Stimulated activated CD4-positive, alpha-beta T cell treated with anti-CD3 and anti-CD28 coated beads, Interleukin-12 subunit alpha, Interleukin-12 subunit beta, amount 100 ng/mL, for 48 hours (primary cell): Measurements from ENCODE around the gene NSUN4.
"Not testable (repeated sequence)": the region's sequence is repeated elsewhere in the genome, so short reads cannot be mapped to it uniquely, and the experiment has no call there.

ENCODE experiments used
- DNase-seq, 3 donors: peaks; one replicate each; pipeline ENCODE4 v3.0.0-alpha.2; 2020; ENCODE audit warnings: low read depth in 2 of 3, low spot score in 1 of 3

The NSUN4 gene

DNA sequence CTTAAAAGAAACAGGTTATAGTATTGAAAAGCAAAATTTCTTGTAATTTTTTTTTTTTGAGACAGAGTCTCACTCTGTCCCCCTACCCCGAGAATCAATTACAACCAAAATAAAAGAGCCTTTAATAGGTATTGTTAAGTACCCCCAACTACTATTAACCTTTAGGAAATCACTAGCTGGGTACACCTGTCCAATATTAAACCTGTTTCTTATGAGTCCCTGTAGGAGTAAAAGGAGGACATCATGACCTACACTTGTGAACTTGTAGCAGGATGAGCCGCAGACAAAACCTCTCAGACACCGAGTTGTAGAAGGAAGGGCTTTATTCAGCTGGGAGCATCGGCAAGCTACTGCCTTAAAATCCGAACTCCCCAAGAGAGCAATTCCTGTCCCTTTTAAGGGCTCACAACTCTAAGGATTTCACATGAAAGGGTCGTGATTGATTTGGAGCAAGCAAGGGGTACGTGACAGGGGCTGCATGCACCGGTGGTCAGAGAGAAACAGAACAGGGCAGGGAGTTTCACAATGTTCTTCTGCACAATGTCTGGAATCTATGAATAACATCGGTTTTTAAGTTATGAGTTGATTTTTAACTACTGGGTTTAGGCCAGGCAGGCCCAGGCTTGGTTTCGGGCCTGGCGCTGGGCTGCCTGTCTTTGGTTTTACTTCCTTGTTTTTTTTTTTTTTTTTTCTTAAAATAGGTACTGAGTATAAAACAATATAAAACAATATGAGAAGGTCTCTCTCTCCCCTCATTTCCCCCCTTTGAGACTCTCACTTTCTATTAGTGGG lies 15.1 kb upstream of the NSUN4 start:
- not testable (repeated sequence) for DNase-seq

GRCh38 chr1:46328182-46328581 lies 12.4 kb upstream of the NSUN4 start:
- not testable (repeated sequence) for DNase-seq

- not testable (repeated sequence) for DNase-seq
Observed at GRCh38 chr1:46329807-46330206, 10.8 kb upstream of the NSUN4 start.

GRCh38 chr1:46330381-46330780 lies 10.2 kb upstream of the NSUN4 start:
- not testable (repeated sequence) for DNase-seq

GRCh38 chr1:46331786-46332540 lies 8.6 kb upstream of the NSUN4 start:
- DNase-seq = not testable (repeated sequence)

DNA sequence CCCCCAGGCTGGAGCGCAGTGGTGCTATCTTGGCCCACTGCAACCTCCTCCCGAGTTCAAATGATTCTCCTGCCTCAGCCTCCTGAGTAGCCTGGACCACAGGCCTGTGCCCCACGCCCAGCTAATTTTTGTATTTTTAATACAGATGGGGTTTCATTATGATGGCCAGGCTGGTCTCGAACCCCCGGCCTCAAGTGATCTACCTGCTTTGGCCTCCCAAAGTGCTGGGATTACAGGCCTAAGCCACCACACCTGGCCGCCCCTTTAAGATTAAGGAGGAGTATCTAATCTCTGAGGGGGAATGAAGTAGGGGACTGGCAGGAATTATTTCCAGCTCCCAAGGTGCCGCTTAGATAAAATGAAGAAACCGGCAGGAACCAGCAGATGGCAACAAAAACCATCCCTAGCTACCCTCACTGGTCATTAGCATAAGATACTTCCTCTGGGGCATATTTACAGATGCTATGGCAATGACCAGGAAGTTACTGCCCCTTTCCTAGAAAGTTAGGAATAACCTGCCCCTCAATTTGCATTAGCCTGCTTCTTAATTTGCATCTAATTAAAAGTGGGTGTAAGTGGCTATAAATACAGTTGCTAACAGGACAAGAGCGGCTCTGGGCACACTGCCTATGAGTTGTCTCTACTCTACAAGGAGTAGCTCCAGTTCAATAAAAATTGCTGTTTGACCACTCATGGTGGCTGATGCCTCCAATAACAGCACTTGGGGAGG lies 7.1 kb upstream of the NSUN4 start:
- no peak for DNase-seq

DNA sequence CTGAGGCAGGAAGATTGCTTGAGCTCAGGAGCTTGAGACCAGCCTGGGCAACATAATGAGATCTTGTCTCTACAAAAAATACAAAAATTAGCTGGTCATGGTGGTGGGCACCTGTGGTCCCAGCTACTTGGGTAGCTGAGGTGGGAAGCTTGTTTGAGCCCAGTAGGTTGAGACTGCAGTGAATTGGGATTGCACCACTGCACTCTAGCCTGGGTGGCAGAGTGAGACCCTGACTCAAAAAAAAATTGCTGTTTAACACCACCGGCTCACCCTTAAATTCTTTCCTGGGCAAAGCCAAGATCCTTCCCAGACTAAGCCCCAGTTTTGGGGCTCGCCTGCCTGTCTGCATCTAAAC lies 6.6 kb upstream of the NSUN4 start:
- DNase-seq = no peak

DNA sequence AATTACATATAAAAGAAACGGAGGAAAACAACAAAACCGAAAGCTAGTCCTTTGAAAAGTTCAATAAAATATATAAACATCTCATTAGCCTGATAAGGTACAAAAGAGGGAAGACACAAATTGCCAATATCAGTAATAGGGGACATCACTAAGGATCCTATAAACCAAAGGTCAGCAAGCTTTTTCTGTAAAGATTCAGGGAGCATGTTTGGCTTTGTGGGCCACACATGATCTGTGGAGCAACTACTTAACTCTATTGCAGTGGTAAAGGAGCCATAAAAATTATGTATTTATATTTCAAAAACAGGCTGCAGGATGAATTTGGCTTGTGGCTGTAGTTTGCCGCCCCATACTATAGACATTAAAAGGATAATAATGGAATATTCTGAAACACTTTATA lies 5.5 kb upstream of the NSUN4 start:
- DNase-seq = no peak

DNA sequence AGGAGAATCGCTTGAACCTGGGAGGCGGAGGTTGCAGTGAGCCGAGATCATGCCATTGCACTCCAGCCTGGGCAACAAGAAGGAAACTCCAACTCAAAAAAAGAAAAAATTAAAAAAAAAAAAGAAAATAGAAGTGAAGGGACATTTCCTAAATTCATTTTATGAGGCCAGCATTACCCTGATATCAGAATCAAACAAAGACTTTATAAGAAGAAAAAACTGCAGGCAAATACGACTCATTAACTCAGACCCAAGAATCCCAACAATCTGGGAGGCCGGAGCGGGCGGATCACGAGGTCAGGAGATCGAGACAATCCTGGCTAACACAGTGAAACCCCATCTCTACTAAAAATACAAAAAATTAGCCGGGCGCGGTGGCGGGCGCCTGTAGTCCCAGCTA lies 3.2 kb upstream of the NSUN4 start:
- not testable (repeated sequence) for DNase-seq

DNA sequence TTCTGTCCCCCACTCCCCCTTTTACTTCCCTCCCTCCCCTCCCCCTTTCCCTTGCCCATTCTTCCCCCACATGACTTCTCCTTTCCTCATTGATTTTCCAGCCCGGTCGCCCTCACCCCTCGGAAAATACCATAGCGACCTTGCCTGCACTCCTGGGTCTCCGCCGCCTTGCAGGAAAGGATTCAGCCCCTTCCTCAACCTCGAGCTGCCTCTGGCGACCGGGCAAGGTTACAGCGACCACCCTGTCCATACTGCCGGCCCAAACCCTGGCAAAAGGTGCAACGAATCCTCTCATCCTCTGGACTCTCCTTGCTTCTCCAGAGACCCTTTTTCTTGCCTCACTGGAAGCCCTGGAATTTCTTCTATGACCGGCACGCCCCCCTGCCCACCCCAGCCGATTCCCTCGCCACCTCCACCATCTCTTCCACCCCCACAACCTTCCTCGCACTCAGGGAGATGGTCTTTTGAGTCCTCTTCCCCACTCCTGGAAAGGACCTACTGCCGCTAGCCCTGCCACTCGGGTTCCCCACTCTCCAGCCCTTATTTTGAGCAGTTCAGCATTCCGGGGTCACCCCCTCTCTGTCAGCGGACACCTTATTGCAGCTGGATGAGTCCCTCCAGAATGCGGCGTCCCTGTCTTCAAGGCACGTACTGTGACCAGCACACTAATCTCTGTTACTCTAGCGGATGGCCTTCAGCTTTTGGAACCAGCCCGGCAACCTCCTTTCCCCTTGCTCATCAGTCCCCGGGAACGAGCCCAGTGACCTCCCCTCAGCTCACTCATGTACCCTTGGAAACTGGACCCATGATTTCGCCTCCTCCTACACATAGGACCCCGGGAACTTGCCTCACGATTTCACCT lies 846 bp downstream of the NSUN4 start:
- DNase-seq = no peak

DNA sequence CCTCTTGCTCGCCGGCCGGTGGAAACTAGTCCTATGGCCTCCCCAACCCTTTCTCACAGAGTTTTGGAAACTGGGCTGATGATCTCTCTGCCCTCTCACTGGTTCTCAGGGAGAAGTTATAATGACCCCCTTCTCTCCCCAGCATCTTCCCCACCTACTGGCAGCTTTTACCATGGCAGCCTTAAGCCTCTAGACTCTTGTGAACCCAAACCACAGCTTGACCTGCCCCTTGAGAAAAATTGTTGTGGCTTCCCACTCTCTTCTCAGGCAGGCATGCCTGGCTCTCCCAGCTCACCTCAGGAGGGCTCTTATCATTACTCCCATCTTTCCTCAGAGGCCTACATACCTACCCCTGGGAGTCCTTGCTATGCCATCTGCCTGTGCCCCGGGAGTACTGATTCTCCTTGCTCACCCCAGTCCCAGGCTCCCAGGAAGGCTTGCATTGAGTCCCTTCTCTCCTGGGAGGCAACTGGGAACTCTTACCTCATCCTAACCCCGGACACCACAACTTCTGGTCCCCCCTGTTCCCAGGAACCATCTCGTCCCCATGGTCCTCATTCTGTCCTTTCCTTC lies 1.6 kb downstream of the NSUN4 start:
- DNase-seq = no peak

GRCh38 chr1:46342677-46343350 lies 2.2 kb downstream of the NSUN4 start:
- no peak for DNase-seq

- DNase-seq = no peak
Observed at GRCh38 chr1:46343351-46343695, 2.7 kb downstream of the NSUN4 start.

GRCh38 chr1:46343705-46344104 lies 3.1 kb downstream of the NSUN4 start:
- DNase-seq = no peak

GRCh38 chr1:46344481-46344880 lies 3.9 kb downstream of the NSUN4 start:
- no peak for DNase-seq

DNA sequence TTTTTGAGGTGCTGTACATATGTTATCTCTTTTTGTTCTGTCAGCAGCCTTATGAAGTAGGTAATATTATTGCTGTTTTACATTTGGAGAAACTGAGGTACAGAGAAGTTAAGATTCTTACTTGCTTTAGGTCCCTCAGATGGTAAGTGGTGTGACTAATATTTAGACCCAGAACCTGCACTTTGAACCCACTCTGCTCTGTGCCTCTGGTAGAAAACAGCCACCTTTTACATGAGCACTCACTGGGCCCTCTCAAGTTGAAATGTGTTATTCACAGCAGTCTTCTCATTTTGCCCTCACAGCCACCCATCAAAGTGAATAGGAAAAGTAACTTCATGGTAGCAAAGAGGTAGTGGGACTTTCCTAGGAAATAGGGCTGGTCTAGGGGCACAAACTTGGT lies 4.7 kb downstream of the NSUN4 start:
- no peak for DNase-seq

GRCh38 chr1:46352363-46352762 lies 11.8 kb downstream of the NSUN4 start:
- no peak for DNase-seq

DNA sequence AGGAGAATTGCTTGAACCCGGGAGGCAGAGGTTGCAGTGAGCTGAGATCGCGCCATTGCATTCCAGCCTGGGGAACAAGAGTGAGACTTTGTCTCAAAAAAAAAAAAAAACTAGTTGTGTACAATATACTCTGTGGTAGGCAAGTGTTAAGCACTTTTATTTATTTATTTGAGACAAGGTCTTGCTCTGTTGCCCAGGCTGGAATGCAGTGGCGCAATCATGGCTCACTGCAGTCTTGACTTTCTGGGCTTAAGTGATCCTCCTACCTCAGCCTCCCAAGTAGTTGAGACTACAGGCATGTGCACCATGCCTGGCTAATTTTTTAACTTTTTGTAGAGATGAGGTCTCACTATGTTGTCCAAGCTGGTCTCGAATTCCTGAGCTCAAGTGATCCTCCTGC lies 15.3 kb downstream of the NSUN4 start:
- not testable (repeated sequence) for DNase-seq

GRCh38 chr1:46362158-46362557 lies 21.6 kb downstream of the NSUN4 start:
- DNase-seq = no peak

DNA sequence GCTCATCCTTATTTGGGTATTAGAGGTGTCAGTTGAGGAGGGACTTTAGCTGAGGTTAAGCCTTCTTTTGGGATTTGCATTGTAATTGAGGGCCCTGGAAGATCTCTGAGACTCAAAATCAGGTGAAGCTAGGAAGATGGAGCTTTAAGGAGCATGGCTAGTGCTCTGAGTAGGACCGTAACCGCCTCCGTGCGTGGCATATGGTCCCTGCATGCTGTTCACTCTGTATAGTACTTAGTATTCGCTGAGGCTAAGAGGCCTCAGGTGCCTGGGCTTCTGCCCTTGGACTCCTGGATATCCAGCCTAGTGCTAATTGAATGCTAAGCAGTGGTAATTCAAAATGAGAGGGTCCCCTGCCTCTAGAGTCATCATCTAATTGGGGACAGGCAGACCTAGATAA lies 22.5 kb downstream of the NSUN4 start:
- no peak for DNase-seq
